GM21360 (cell line): Measurements from ENCODE around the gene ADAM33.

Experiments
- ATAC-seq: cut with Tn5 transposase; IDR thresholded peaks from one replicate; pipeline ENCODE4 v1.9.1; 2021; ENCODE audit warnings: mild to moderate bottlenecking, moderate library complexity; ENCODE audit not compliant: unreplicated experiment

Gene ADAM33

GRCh38 chr20:3667434-3668037 is 14.3 kb downstream of the ADAM33 start:
- no peak for ATAC-seq

DNA sequence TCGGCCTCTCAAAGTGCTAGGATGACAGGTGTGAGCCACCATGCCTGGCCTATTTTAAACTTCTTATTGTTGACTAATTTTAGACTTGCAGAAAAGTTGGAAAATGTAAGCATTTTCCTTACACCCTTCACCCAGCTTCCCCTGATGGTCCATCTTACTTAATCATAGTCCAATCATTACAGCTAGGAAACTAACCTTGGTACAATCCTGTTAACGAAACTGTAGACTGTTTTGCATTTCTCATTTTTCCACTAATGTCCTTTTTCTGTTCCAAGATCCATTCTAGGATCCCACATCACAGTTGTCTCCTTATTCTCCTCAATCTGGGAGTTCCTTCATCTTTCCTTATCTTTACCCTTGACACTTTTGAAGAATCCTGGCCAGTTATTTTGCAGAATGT is 18.0 kb downstream of the ADAM33 start:
- ATAC-seq = no peak

- no peak for ATAC-seq
Observed at GRCh38 chr20:3663031-3663701, 18.6 kb downstream of the ADAM33 start, which contains the start of gene GFRA4. Gene GFRA4 (minus strand): TSS chr20:3663399. CDS start chr20:3663399, 0 bp downstream.

DNA sequence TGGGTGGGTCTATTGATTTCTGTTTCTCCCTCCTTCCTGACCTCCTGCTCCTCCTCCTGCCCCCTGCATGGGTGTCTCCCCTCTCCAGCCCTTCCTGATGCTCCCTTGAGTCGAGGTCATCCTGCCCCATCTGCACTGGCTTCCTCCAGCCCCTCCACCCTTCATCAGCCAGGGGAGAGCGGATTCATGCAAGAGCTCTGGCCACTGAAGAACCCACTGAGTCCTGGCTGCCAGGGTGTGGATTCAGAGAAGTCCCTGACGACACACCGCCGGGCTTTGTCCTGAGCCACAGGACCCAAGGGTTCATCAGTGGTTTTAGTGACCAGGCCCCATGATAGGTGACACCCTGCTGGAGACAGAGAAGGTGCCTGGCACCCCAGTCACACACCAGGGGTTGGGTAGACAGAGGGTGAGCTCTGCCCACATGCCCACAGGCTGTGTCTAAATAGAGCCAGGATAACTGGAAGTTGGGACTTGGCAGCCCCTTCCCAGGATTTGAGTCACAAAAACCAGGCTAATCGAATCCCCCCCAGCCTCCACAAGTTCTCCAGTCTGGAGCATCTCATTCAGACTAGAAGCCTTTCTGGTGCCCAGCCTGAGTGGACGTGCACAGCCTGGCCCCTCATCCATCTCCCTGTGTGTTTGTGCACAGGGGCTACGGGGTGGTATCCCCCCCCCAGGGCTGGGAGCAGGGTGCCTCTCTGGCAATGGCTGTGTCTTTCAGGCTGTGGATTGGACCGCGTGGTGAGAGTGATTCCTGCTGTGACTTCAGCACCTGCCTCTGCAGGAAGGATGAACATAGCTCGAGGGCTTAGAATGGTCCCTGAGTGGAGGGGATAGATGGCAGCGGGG is 19.8 kb downstream of the ADAM33 start:
- ATAC-seq = no peak

DNA sequence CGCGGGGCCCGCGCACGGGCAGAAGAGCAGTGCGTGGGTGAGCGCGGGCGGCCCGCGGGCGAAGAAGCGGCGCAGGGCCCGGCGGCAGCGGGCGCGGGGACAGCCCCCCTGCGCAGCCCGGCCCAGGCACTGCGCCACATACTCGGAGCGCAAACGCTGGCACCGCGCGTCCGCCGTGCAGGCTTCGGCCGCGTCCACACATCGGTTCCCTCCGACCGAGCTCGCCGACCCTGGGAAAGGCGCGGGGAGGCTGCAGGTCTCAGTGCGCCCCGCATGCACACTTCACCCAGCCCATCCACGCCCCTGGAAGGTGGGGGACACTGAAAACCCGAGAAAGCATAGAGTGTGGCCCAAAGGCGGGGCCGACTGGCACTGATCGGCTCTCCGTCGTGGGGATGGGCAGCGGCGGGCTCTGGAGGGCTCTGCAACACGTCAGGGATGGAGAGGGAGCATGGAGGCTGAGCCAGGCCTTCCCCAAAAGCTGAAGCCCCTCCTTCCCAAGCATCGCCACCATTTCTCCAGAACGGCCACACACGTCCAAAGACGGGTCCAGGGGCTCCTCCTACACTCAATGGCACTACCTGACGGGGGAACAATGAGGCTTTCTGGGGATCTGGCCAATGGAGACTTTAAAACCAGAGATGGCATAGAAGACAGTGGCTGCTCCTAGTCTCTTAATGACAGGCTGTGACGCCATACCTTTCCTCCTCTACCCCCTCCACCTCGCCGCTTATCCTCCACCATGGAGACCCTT is 20.6 kb downstream of the ADAM33 start:
- no peak for ATAC-seq

- no peak for ATAC-seq
Observed at GRCh38 chr20:3660262-3661059, 21.3 kb downstream of the ADAM33 start.

DNA sequence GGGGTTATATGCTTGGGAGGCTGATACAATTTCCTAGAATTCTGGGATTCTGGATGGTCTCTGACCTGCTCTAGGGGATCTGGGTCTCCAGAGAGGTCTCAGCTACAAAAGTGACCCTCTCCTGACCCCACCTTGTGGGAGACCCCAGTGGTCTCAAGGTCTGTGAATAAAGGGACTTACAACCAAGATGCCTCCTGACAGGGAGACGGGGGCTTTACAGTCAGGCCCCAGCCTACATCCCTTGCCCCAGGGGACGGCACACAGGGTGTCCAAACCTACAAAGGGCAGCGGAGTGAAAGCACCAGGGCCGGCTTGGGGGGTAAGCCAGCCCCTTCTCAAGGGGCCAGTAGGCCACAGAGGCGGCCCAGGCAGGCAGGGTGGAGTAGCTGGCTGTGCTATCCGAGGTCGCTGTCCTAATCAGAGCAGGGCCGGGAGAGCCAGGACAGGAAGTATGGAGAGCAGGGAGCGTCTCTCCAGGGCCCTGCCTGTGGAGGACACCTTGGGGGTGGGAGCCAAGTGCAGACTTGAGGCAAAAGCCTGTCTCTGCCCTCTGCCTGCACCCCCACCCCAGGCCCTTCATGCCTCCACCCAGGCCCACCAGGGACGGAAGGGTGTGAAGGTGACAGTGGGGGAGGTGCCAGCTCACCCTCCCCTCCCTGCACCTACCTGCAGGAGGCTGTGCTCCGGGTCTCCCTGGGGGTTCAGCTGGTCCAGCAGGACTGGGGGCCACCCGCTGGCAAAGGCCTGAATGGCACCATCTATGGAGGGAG is 22.1 kb downstream of the ADAM33 start:
- no peak for ATAC-seq

- peak; percentile 89 for ATAC-seq
Observed at GRCh38 chr20:3658716-3659491, 22.9 kb downstream of the ADAM33 start.

DNA sequence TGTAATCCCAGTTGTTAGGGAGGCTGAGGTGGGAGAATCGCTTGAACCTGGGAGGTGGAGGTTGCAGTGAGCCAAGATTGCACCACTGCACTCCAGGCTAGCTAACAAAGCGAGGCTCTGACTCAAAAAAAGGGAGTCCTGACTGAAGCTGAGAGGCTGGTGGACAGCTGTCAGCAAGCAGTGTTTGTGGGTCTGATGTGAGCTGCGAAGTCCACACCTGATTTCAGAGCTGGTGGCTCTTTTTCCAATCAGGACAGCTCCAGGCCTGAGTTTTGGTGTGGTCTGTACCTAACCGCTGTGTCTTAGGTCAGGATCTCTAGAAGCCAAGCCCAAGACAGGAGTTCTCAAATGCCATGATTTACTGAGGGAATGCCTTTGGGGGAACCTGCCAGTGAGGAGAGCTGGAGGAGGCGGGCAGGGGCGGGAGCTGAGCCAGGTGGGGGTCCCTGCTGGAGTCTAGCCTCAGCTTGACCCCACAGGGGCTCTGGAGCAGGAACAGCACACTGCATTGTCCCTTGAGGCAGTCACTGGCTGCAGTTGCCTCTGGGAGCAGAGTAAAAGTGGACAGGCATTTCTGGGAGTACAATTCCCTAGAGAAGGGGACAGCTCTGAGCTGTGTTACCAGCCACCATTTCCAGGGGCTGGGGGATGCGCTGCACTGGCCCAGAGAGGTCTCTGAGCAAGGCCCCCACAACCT is 23.6 kb downstream of the ADAM33 start:
- ATAC-seq = no peak

DNA sequence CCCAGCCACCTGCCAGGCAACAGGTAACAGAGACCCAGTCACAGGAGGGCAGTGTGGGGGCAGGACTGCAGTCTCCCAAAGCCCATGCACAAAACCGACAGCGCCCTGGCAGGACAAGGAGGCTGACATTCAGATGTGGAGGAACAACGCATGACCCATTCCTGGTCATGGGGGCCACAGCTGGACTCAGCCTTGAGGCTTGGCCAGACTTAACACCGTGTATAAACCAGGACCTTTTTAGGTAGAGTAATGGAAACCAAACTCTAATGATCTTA is 26.7 kb downstream of the ADAM33 start:
- no peak for ATAC-seq

DNA sequence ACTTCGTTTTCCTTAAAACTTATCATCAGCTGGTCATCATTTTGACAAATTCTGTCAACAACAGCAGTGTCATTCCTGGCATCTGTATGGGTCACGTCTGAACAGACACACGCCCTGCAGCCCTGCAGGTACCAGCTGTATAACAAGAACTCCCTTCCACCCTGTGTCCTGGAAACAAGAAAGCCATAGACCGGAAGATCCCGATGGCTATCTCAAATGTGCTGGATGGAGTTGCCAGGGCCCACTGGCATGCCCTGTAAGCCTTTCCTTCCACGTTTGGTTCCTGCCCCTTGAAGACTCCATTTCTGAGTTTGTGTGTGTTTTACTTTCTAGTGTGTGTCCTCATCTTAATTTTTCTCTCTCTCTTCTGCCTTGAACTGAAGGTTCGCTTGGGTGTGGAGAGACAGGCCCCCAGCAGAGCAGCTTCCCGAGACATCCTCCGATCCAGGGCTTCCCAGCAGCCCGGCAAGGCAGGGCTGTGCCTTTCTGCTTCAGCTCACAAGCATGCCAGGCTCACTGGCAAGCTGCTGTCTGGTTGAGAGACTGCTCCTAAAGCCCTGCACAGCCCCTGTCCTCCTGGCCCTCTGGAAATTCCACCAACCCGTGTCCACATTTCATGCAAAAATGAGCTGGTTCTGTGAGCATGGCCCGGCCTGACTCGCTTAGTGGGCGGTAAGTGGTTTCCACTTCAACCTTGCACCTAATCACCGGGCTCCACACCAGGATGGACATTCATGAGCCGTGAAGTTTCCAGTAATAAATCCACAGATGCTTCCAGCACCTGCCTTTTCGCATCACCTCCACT is 27.3 kb downstream of the ADAM33 start:
- no peak for ATAC-seq

DNA sequence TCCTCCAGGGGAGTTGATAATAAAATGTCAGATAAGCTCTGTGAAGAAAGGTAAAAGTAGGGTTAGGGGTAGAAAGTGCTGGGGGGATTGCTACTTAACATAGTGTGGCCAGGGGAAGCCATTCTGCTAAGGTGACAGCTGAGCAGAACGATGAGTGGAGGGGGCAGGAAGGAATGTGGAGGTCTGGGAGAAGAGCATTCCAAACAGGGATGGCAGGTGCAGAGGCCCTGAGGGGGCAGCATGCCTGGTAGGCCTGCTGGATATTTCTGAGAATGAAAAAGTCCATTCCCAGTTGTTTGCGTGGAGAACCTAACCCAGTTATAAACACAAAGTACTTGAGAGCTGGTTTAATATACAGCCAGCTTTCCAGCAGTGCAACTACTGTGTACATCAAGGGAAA is 27.9 kb downstream of the ADAM33 start:
- no peak for ATAC-seq

DNA sequence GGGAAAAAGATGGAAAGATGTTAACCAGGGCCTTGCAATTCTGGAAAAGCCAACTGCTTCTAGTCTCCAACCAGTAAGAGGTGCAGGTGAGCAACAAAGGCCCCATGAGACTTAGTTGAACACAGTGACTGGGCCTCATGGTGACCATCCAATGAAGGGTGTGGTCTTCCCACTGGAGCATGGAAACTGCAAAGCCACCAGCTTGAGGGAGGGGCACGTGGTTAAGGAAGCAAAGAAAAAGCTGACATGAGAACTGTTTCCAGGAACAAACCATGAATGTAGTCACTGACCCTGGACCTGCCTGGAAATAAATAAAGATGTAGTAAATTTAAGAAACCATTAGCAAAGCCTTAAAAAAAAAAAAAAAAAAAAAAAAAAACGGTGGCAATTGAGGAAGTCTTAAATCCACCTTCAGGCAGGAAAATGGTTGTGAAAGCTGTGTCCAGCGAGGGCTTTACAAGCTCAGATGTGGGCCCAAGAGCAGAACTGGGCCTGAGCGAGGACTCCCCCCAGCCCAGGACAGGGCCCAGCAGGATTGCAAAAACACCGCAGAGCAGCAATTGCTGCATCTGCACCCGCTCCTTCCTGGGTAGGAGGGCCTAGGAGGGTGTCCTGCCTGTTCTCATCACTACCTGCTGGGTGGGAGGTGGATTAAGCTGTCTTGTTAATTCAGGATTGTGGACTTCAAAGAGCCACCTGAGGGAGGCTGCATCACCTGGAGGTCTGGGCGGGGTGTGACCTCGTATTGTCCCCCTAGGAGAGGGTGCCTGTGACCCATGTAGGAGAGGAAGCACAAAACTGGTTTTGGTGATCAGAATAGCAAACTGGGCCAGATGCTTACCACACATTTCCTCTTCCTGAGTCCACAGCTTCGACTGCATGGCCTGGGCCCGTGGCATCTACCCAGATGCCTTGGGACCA is 28.9 kb downstream of the ADAM33 start:
- no peak for ATAC-seq

GRCh38 chr20:3652221-3652620 is 29.6 kb downstream of the ADAM33 start:
- ATAC-seq = no peak

- no peak for ATAC-seq
Observed at GRCh38 chr20:3651204-3651962, 30.4 kb downstream of the ADAM33 start.

- no peak for ATAC-seq
Observed at GRCh38 chr20:3648951-3649350, 32.9 kb downstream of the ADAM33 start.
